Smooth muscle cell (in vitro differentiated cells): ENCODE measurements around the gene TACC3. TPM values are rescaled to one million over a fixed set of nuclear protein-coding genes. Genes with fewer than 3 reads are reported as not detected.

ENCODE experiments used
- DNase-seq: peaks from one replicate; lab custom pipeline; 2025; ENCODE audit not compliant: unreplicated experiment; lab: John Stamatoyannopoulos, UW
- H2AFZ ChIP-seq: fragments of 200-600 bp; sonication (generic); 2 replicates; pipeline ENCODE4 v1.6.0; 2016; ENCODE audit warnings: antibody characterized with exemption, low read depth, mild to moderate bottlenecking
- H3F3A ChIP-seq: fragments of 200-600 bp; sonication (generic); 2 replicates; pipeline ENCODE4 v1.6.0; 2017; ENCODE audit warnings: antibody characterized with exemption, low read depth
- H3K27ac ChIP-seq: fragments of 200-600 bp; sonication (generic); 2 replicates; pipeline ENCODE4 v1.5.1; 2016; ENCODE audit warnings: low read depth, mild to moderate bottlenecking
- H3K27me3 ChIP-seq: fragments of 200-600 bp; sonication (generic); 2 replicates; pipeline ENCODE4 v1.6.1; 2016; ENCODE audit warnings: low read depth, mild to moderate bottlenecking
- H3K36me3 ChIP-seq: fragments of 200-600 bp; sonication (generic); 2 replicates; pipeline ENCODE4 v1.5.1; 2016; ENCODE audit warnings: low read depth
- H3K4me1 ChIP-seq: fragments of 200-600 bp; sonication (generic); 2 replicates; pipeline ENCODE4 v1.5.1; 2016; ENCODE audit warnings: low read depth
- H3K4me2 ChIP-seq: fragments of 200-600 bp; sonication (generic); 2 replicates; pipeline ENCODE4 v1.6.0; 2016; ENCODE audit warnings: mild to moderate bottlenecking
- H3K4me3 ChIP-seq: fragments of 200-600 bp; sonication (generic); 2 replicates; pipeline ENCODE4 v1.5.1; 2016; ENCODE audit warnings: mild to moderate bottlenecking
- H3K79me2 ChIP-seq: fragments of 200-600 bp; sonication (generic); 2 replicates; pipeline ENCODE4 v1.6.0; 2016; ENCODE audit warnings: low read depth, mild to moderate bottlenecking
- H3K9ac ChIP-seq: fragments of 200-600 bp; sonication (generic); 2 replicates; pipeline ENCODE4 v1.6.0; 2016; ENCODE audit warnings: low read depth
- H3K9me3 ChIP-seq: fragments of 200-600 bp; sonication (generic); replicated peaks from 2 replicates; pipeline ENCODE4 v1.5.1; 2016; ENCODE audit warnings: low read depth
- H4K20me1 ChIP-seq: fragments of 200-600 bp; sonication (generic); 2 replicates; pipeline ENCODE4 v1.6.0; 2016; ENCODE audit warnings: low read depth
- WGBS: methylation state at CpG from one replicate; pipeline ENCODE4 v1.1.7; 2016; ENCODE audit warnings: low lambda C conversion rate; 5-methylcytosine and 5-hydroxymethylcytosine counted together
- polyA plus RNA-seq: library from polyadenylated mRNA; unstranded; fragments of >200 nt; fragmentation: Nextera tagmentation; extraction: Ambion mirVana; gene quantifications from 2 replicates; pipeline ENCODE4 v1.2.1, GENCODE V29; 2016
- total RNA-seq: library from RNA; depleted of rRNA; stranded (reverse); fragments of >200 nt; gene quantifications from 2 replicates; pipeline ENCODE4 v1.2.3, GENCODE V29; 2014
- TF ChIP-seq, protein P1 (sequence below): fragments of 200-600 bp; sonication (generic); IDR thresholded peaks from 2 replicates; pipeline ENCODE4 v1.5.1; 2017; ENCODE audit warnings: borderline replicate concordance, mild to moderate bottlenecking, antibody characterized with exemption; ENCODE audit not compliant: insufficient read depth, poor library complexity, severe bottlenecking

TACC3 gene
- total and polyA plus RNA-seq, 2 experiments from 2014 or later = 12.5 to 19.4 TPM

DNA sequence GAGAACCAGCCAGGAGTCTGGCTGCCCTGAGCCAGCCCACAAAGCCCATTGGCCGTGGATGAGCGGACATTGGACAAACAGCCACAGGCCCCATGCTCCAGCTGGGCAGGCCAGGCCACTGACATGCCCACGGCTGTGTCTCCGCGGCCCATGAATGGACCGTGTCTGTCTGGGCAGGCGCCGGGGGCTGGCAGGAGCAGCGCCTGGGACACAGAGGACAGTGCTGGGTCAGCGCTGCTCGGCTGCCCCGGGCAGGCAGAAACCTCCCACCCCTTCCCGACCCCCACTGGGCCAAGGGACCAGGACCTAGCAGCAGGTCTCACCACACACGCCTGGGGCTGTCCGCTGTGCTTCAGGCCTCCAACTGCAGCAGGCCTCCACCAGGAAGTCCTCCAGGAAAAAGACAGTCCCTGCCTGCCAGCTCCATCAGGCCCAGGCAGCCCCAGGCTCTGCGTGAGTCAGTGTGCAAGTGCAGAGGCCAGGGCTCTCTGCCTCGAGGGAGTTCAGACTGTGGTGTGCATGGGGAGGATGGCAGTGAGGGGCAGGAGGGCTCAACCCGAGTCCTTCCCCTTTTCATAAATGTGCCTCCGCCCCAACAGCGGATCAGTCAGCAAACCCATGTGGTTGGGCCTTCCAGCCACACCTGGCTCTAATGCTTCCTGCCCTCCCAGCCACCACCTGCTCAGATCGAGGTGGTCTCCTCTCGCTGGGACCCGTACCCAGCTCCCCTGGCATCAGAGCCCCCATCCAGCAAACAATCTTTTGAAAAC is 54.6 kb downstream of the TACC3 start:
- H2AFZ ChIP-seq = no peak overlapping the region
- no peaks in the 10 kb centered on the region for H4K20me1 ChIP-seq
- no peak for DNase-seq
- no peak overlapping the region for H3K4me3 ChIP-seq
- H3K27me3 ChIP-seq = no peaks in the 10 kb centered on the region
- no peaks in the 10 kb centered on the region for H3K79me2 ChIP-seq
- no peaks in the 10 kb centered on the region for H3K36me3 ChIP-seq
- H3K9ac ChIP-seq = no peak overlapping the region
- TF ChIP-seq, protein P1, sequence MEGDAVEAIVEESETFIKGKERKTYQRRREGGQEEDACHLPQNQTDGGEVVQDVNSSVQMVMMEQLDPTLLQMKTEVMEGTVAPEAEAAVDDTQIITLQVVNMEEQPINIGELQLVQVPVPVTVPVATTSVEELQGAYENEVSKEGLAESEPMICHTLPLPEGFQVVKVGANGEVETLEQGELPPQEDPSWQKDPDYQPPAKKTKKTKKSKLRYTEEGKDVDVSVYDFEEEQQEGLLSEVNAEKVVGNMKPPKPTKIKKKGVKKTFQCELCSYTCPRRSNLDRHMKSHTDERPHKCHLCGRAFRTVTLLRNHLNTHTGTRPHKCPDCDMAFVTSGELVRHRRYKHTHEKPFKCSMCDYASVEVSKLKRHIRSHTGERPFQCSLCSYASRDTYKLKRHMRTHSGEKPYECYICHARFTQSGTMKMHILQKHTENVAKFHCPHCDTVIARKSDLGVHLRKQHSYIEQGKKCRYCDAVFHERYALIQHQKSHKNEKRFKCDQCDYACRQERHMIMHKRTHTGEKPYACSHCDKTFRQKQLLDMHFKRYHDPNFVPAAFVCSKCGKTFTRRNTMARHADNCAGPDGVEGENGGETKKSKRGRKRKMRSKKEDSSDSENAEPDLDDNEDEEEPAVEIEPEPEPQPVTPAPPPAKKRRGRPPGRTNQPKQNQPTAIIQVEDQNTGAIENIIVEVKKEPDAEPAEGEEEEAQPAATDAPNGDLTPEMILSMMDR = no peak
- H3F3A ChIP-seq = no peaks in the 10 kb centered on the region
- H3K4me1 ChIP-seq = peaks cover 35% of the 10 kb centered on the region
- H3K4me2 ChIP-seq = no peak overlapping the region
- H3K9me3 ChIP-seq = no peaks in the 10 kb centered on the region
- H3K27ac ChIP-seq = no peak overlapping the region
- WGBS = 77% methylated on average over 23 of the region's 23 CpGs

DNA sequence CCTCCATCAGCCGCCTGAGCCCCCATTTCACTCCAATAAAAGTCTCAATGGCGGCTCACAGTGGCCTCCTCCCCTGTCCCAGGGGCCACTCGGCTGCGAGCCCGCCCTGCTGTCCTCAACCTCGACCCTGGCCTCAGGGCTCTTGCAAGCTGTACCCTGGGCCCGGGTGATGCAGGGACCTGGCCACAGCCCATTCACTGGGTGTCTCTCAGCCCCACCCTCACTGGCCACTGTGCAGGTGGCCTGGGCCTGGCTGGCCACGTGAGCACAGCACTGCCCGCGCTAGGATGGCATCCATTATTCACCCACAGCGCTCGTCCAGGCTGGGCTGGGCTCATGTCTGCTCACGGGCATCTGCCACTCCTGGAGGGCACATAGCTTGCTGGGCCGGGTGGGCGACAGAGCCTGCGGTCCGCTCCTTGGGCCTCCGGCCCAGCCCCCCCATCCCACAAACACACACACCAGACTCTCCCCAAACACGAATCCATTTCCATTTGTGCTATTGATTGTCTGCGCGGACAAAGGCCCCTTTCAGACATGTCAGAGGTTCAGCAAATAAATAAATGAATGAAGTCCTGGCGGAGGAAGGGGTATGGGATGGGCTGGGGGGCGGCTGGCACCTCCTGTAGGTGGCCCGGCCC is 55.3 kb downstream of the TACC3 start:
- no peaks in the 10 kb centered on the region for H3K36me3 ChIP-seq
- H3K4me3 ChIP-seq = no peak overlapping the region
- H4K20me1 ChIP-seq = no peaks in the 10 kb centered on the region
- no peak overlapping the region for H2AFZ ChIP-seq
- peaks cover 28% of the 10 kb centered on the region for H3K4me1 ChIP-seq
- no peaks in the 10 kb centered on the region for H3K27me3 ChIP-seq
- H3K4me2 ChIP-seq = no peak overlapping the region
- H3F3A ChIP-seq = no peaks in the 10 kb centered on the region
- H3K9ac ChIP-seq = no peak overlapping the region
- H3K27ac ChIP-seq = no peak overlapping the region
- TF ChIP-seq, protein P1 = no peak
- no peaks in the 10 kb centered on the region for H3K79me2 ChIP-seq
- WGBS = 94% methylated on average over 24 of the region's 24 CpGs
- no peaks in the 10 kb centered on the region for H3K9me3 ChIP-seq
- no peak for DNase-seq

DNA sequence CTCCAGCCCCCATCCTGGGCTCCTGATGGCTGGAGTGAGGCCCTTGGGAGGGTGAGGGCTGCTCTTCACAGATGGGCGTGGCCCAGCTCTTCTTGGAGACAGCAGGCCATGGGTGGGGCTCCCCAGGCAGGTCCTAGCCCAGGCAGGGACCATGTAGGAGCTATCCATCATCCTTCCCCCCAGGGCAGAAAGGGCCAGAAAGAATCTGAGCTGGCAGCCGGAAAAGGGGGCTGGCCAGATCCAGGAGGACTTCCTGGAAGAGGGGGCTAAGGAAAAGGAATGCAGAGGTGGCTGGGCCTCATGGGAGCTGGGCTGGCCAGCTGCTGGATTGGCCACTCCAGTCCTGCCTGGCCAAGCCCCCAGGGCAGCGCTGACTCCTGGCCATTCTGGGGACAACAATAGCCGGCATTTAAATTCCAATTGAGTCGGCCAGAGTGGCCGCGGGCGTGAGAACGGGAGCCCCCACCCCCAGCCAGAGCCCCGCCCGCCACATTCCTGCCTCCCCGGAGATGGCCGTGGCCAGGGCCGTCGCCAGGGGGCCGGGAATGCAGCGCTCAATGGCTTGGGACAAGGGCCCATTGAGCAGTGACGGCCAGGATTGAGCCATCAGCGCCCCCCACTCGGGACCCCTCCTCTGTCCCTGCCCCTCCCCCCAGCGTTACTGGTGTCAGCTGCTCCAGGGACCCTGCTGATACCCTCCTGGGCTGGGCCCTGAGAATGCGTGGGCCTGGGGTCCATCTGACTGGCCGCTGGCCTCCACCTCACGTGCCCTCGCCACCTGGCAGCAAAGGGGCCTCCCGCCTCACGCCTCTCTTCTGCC is 56.7 kb downstream of the TACC3 start:
- TF ChIP-seq, protein P1 = peak; percentile 26
- H3K79me2 ChIP-seq = no peaks in the 10 kb centered on the region
- no peaks in the 10 kb centered on the region for H3K9me3 ChIP-seq
- no peaks in the 10 kb centered on the region for H4K20me1 ChIP-seq
- no peaks in the 10 kb centered on the region for H3K27me3 ChIP-seq
- H3K9ac ChIP-seq = no peak overlapping the region
- no peak overlapping the region for H3K27ac ChIP-seq
- H2AFZ ChIP-seq = no peak overlapping the region
- no peak overlapping the region for H3K4me3 ChIP-seq
- no peaks in the 10 kb centered on the region for H3F3A ChIP-seq
- no peaks in the 10 kb centered on the region for H3K36me3 ChIP-seq
- peaks cover 23% of the 10 kb centered on the region for H3K4me1 ChIP-seq
- WGBS = 32% methylated on average over 27 of the region's 27 CpGs
- H3K4me2 ChIP-seq = peak overlapping the region; percentile 63
- no peak for DNase-seq
